ENCODE measurements around the gene SERPINA1.

SERPINA1 gene

DNA sequence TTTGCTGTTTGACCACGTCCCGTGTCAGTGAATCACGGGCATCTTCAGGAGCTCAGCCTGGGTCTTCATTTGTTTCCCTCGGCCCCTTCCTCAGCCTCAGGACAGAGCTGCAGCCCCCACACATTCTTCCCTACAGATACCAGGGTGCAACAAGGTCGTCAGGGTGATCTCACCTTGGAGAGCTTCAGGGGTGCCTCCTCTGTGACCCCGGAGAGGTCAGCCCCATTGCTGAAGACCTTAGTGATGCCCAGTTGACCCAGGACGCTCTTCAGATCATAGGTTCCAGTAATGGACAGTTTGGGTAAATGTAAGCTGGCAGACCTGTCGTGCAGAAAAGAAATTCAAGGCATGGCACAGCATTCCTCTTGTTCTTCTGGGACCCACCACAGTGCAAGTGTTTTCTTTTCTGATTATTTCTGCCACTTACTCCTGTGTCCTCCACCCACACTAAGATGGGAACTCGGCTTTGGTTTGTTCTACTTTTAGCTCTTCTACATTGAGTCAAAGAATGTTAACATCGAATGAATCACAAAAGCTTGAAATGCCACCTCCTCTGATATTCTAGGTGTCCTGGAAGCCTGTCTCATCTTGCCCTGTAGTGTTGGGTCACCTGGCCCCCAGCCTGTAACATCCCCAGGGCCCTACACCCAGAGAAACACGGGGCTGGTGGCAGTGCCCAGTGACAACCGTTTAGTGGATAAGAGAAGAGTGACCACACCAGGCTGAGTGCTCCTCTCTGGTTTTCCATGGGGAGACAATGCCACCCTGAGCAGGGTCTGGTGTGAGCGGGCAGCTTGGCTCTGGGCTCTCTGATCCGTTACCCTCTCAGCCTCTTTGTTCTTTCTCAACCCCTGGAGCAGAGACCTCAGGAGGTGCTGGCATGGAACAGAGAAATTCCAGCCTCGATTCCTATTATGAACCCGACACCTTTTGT is 8.8 kb downstream of the SERPINA1 start:
- no peak for DNase-seq
- no peaks in the 10 kb centered on the region for H3K36me3 ChIP-seq

DNA sequence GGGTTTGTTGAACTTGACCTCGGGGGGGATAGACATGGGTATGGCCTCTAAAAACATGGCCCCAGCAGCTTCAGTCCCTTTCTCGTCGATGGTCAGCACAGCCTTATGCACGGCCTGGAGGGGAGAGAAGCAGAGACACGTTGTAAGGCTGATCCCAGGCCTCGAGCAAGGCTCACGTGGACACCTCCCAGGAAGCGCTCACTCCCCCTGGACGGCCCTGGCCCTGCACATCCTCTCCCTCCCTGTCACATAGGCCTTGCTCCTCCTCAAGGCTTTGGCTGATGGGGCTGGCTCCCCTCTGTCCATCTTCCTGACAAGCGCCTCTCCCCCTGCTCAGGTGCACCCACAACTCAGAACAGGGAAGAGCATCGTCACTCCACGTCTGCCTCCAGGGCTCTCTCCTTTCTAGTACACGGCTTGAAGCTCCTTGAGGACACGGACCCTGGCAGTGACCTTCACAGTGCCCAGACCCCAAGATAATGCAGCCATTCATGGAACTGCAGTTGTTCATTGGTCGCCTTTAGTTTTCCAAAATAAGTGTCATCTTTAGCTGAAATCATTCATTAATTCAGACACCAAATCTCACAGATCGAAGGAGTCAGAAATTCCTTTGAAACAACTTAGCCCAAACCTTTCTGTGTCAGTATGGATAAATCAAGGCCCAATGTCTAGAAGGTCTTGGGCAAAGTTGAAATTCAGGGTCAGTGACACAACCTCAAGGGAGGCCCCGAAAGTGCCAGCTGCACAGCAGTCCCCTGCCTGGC is 9.7 kb downstream of the SERPINA1 start:
- H3K9me3 ChIP-seq = no peaks in the 10 kb centered on the region
- H3K27me3 ChIP-seq = peaks cover 9% of the 10 kb centered on the region; the same call in 1 of the 2 replicates
- no peak for DNase-seq
- TF ChIP-seq, protein P1, sequence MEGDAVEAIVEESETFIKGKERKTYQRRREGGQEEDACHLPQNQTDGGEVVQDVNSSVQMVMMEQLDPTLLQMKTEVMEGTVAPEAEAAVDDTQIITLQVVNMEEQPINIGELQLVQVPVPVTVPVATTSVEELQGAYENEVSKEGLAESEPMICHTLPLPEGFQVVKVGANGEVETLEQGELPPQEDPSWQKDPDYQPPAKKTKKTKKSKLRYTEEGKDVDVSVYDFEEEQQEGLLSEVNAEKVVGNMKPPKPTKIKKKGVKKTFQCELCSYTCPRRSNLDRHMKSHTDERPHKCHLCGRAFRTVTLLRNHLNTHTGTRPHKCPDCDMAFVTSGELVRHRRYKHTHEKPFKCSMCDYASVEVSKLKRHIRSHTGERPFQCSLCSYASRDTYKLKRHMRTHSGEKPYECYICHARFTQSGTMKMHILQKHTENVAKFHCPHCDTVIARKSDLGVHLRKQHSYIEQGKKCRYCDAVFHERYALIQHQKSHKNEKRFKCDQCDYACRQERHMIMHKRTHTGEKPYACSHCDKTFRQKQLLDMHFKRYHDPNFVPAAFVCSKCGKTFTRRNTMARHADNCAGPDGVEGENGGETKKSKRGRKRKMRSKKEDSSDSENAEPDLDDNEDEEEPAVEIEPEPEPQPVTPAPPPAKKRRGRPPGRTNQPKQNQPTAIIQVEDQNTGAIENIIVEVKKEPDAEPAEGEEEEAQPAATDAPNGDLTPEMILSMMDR (IDR thresholded peaks at IDR 0.05; ENCODE audit: low read depth, low read length) = no peak
- no peaks in the 10 kb centered on the region for H3K4me1 ChIP-seq
- H3K4me3 ChIP-seq (ENCODE audit: low read depth, low read length) = no peak overlapping the region
- H3K36me3 ChIP-seq = no peaks in the 10 kb centered on the region

More for the DNA sequence above, 8.8 kb downstream of the SERPINA1 start:
- Histone ChIP-seq H3K4me1 (no peaks in the 10 kb centered on the region), H3K4me3 (ENCODE audit: low read depth, low read length) (no peak overlapping the region), H3K27me3 (0 out of 2 replicates have a peak, but pooled peaks cover 4% of the 10 kb centered on the region), H3K9me3 (no peaks in the 10 kb centered on the region)
- TF ChIP-seq, protein P1 (IDR thresholded peaks at IDR 0.05; ENCODE audit: low read depth, low read length) = no peak

DNA sequence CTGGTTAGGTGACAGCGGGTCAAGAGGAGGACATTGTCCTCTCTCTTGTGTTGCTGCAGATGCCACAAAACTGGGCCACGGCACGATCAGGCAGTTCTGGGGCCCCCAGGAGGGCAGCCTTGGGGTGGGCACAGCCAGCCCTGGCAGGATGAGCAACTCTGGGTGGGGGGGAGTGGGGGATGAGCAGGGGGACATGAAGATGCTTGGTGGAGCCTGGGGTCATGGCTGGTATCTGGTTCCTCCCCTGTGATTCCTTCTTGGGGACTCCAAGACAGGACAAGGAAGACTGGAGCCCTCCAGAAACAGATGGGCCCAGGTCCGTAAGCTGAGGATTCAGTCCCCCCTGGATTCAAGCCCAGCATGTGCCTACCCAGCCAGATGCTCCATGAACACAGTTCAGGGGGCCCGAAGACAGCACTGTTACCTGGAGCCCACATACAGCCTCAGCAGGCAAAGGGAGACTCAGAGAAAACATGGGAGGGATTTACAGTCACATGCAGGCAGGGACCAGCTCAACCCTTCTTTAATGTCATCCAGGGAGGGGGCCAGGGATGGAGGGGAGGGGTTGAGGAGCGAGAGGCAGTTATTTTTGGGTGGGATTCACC is 10.4 kb downstream of the SERPINA1 start:
- no peak overlapping the region for H3K4me3 ChIP-seq (ENCODE audit: low read depth, low read length)
- DNase-seq = no peak
- H3K9me3 ChIP-seq = no peaks in the 10 kb centered on the region
- H3K36me3 ChIP-seq = no peaks in the 10 kb centered on the region
- no peaks in the 10 kb centered on the region for H3K4me1 ChIP-seq
- TF ChIP-seq, protein P1 (IDR thresholded peaks at IDR 0.05; ENCODE audit: low read depth, low read length) = no peak
- H3K27me3 ChIP-seq = peaks cover 13% of the 10 kb centered on the region

DNA sequence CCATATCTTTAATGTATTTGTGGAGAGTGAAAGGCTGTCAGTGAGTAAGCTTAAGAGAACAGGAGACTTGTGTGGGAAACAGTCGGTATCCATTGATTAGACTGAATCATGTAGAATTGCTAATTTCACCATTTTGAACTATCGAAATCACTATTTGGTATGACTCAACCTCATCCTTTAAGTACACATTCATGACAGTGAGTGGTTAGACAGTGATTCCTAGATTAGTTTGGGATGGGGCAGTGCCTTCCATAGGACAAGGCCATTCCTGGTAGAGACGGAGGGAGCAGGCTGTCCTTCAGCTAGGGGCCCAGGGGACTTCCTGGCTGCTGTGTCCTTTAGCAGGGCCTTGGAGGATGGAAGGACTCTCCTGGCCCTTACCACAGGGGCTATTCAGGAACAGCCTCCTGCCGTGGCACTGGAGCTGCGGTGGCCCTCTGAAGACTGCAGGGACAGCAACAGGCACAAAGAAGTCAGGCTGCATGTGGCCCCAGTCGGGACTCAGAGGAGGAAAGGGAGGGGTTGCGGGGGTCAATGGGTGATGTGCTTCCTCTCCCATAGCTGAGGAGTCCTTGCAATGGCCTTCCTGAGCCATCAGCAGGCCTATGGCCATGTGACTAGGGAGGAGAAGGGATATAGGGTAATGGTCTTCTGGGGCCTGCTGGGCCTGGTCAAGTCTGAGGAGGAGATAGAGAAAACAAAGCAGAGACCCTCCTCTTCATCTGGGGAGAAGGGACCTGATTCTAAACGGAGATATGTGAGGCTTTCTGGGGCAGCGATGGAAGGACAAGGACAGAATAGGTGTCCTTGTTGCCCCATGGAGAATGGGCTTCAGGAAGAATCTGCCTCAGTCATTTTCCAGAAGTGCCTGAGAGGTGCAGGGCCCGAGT is 11.2 kb downstream of the SERPINA1 start:
- H3K9me3 ChIP-seq = no peaks in the 10 kb centered on the region
- no peaks in the 10 kb centered on the region for H3K4me1 ChIP-seq
- no peak for DNase-seq
- H3K27me3 ChIP-seq = peaks cover 17% of the 10 kb centered on the region
- no peak overlapping the region for H3K4me3 ChIP-seq (ENCODE audit: low read depth, low read length)
- TF ChIP-seq, protein P1 (IDR thresholded peaks at IDR 0.05; ENCODE audit: low read depth, low read length) = no peak
- H3K36me3 ChIP-seq = no peaks in the 10 kb centered on the region

DNA sequence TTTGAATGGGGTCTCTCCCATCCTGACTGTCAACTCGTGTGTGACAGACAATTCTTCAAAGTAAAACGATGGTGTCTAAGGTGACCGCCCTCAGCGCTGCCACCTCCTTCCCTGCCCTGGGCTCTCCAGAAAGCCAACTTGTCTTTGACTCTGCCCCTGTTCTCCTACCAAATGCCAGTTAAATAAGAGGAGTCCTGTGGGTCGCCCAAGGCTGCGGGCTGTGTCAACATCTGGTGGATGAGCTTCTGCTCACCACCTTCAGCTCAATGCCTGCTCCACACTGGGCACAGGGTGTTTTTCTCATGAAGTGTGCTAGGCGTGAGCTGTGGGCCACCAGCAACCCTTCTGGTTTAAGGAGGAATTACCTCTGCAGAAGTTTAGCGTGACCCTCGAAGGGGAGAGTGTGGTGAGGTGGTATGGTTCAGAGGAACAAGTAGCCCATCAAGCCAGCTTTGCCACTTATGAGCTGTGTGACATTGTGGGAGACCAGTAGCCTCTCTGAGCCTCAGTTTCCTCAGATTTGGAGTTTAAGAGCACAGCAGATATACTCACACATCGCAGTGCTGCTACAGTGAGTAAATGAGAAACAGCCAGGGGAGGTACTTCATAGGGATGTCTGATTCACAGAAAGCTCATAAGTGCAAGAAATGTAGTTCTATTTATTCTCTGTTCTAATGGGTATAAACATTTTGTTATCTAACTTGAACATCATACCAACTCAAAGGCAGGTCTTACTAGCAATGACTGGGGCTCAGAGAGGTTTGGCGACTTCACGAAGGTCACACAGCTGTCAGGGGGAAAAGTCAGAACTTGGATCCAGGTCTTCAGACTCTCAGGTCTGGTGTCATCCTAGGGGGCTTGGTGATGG is 12.1 kb downstream of the SERPINA1 start:
- no peaks in the 10 kb centered on the region for H3K4me1 ChIP-seq
- no peaks in the 10 kb centered on the region for H3K36me3 ChIP-seq
- no peak for DNase-seq
- H3K27me3 ChIP-seq = peaks cover 17% of the 10 kb centered on the region
- no peaks in the 10 kb centered on the region for H3K9me3 ChIP-seq
- TF ChIP-seq, protein P1 (IDR thresholded peaks at IDR 0.05; ENCODE audit: low read depth, low read length) = no peak
- H3K4me3 ChIP-seq (ENCODE audit: low read depth, low read length) = no peak overlapping the region

Measured in BE2C (cell line).